Activated T-cell treated with anti-CD3 and anti-CD28 coated beads for 24 hours (primary cell): ENCODE data around the gene RGCC.

Experiments used
- DNase-seq: peaks from one replicate; pipeline ENCODE4 v3.0.0-alpha.2; 2020; ENCODE audit warnings: low read depth

Gene RGCC

GRCh38 chr13:41516166-41516565 is 58.8 kb downstream of the RGCC start:
- DNase-seq = no peak

GRCh38 chr13:41516760-41517159 is 59.4 kb downstream of the RGCC start:
- DNase-seq = no peak

GRCh38 chr13:41520016-41520659 is 62.8 kb downstream of the RGCC start:
- DNase-seq = no peak
